SK-N-MC (cell line): Measurements from ENCODE around the gene CPT2.
A peak's percentile ranks its signal among the peaks of the same experiment; 100 is the strongest.
"Not testable (repeated sequence)": the region's sequence is repeated elsewhere in the genome, so short reads cannot be mapped to it uniquely, and the experiment has no call there.

Source experiments
- DNase-seq: peaks from one replicate; pipeline ENCODE4 v3.0.0-alpha.2; 2011; ENCODE audit warnings: low read depth, low spot score
- H3K27ac ChIP-seq: fragments of 200-600 bp; sonication (generic); 2 replicates; pipeline ENCODE4 v1.5.1; 2016; ENCODE audit warnings: mixed run types
- H3K36me3 ChIP-seq: fragments of 200-600 bp; sonication (generic); 2 replicates; pipeline ENCODE4 v1.6.1; 2017; ENCODE audit warnings: antibody characterized with exemption, low read length, mixed read lengths; ENCODE audit not compliant: insufficient read depth
- H3K4me3 ChIP-seq: fragments of 200-600 bp; sonication (generic); 2 replicates; pipeline ENCODE4 v1.5.1; 2016
- H3K9ac ChIP-seq: fragments of 200-600 bp; sonication (generic); 2 replicates; pipeline ENCODE4 v1.8.0; 2017; ENCODE audit warnings: mixed run types, mixed read lengths; ENCODE audit not compliant: insufficient read length
- H3K9me3 ChIP-seq: fragments of 200-600 bp; sonication (generic); 2 replicates; pipeline ENCODE4 v1.6.1; 2017; ENCODE audit warnings: low read depth, mild to moderate bottlenecking, antibody characterized with exemption, low read length, moderate library complexity, mixed read lengths
- EZH2 ChIP-seq: fragments of 200-600 bp; sonication (generic); IDR thresholded peaks from one replicate; pipeline ENCODE4 v1.6.1; 2017; ENCODE audit warnings: antibody characterized with exemption
- FOXP2 ChIP-seq: optimal IDR thresholded peaks from 2 replicates; pipeline ENCODE3; 2011; ENCODE audit warnings: mild to moderate bottlenecking, moderate library complexity; ENCODE audit not compliant: insufficient read depth; ENCODE audit errors: extremely low read length, control extremely low read depth
- POLR2AphosphoS5 ChIP-seq: IDR thresholded peaks from 2 replicates; pipeline ENCODE4 v1.6.1; 2012; ENCODE audit warnings: mild to moderate bottlenecking, low read depth, low read length, borderline replicate concordance

CPT2 gene

GRCh38 chr1:53203466-53203865, 6.8 kb downstream of the CPT2 start:
- peaks cover 58% of the 10 kb centered on the region for H3K36me3 ChIP-seq
- TF ChIP-seq EZH2 (no peak), FOXP2 (no peak), POLR2AphosphoS5 (no peak)

GRCh38 chr1:53205496-53205895, 8.9 kb downstream of the CPT2 start:
- H3K9me3 ChIP-seq, H3K9ac ChIP-seq, H3K27ac ChIP-seq, H3K4me3 ChIP-seq, DNase-seq: not testable (repeated sequence)
- H3K36me3 ChIP-seq: peaks cover 70% of the 10 kb centered on the region

More at GRCh38 chr1:53203466-53203865, 6.8 kb downstream of the CPT2 start:
- no peak overlapping the region for H3K4me3 ChIP-seq
- H3K9me3 ChIP-seq: no peaks in the 10 kb centered on the region
- H3K9ac ChIP-seq: no peak overlapping the region
- no peak for DNase-seq
- H3K27ac ChIP-seq: no peak overlapping the region

GRCh38 chr1:53206083-53206685, 9.6 kb downstream of the CPT2 start:
- H3K4me3 ChIP-seq: not testable (repeated sequence)
- H3K36me3 ChIP-seq: peaks cover 77% of the 10 kb centered on the region

GRCh38 chr1:53206735-53207379, 10.2 kb downstream of the CPT2 start:
- H3K36me3 ChIP-seq: peaks cover 79% of the 10 kb centered on the region
- DNase-seq: no peak
- H3K27ac ChIP-seq: no peak overlapping the region
- no peak overlapping the region for H3K9ac ChIP-seq
- H3K4me3 ChIP-seq: no peak overlapping the region
- TF ChIP-seq EZH2 (no peak), FOXP2 (no peak), POLR2AphosphoS5 (no peak)
- H3K9me3 ChIP-seq: no peaks in the 10 kb centered on the region

More at GRCh38 chr1:53206083-53206685, 9.6 kb downstream of the CPT2 start:
- not testable (repeated sequence) for H3K27ac ChIP-seq, DNase-seq, H3K9me3 ChIP-seq, H3K9ac ChIP-seq

GRCh38 chr1:53207726-53208125, 11.1 kb downstream of the CPT2 start:
- no peak for DNase-seq
- peaks cover 80% of the 10 kb centered on the region for H3K36me3 ChIP-seq
- no peak overlapping the region for H3K27ac ChIP-seq
- TF ChIP-seq EZH2 (no peak), FOXP2 (no peak), POLR2AphosphoS5 (no peak)
- no peaks in the 10 kb centered on the region for H3K9me3 ChIP-seq
- no peak overlapping the region for H3K9ac ChIP-seq
- no peak overlapping the region for H3K4me3 ChIP-seq

GRCh38 chr1:53210352-53210751, 13.7 kb downstream of the CPT2 start:
- Histone ChIP-seq H3K9ac (no peak overlapping the region), H3K4me3 (no peak overlapping the region), H3K36me3 (peaks cover 70% of the 10 kb centered on the region), H3K9me3 (no peaks in the 10 kb centered on the region), H3K27ac (no peak overlapping the region)
- TF ChIP-seq EZH2 (no peak), FOXP2 (no peak), POLR2AphosphoS5 (no peak)
- no peak for DNase-seq

- Histone ChIP-seq H3K4me3 (no peak overlapping the region), H3K36me3 (peaks cover 70% of the 10 kb centered on the region), H3K27ac (no peak overlapping the region), H3K9me3 (no peaks in the 10 kb centered on the region), H3K9ac (no peak overlapping the region)
- no peak for DNase-seq
- TF ChIP-seq EZH2 (no peak), POLR2AphosphoS5 (no peak), FOXP2 (no peak)
These were observed 14.3 kb downstream of the CPT2 start for GRCh38 chr1:53210954-53211353.

GRCh38 chr1:53214376-53214940, 17.8 kb downstream of the CPT2 start:
- no peak overlapping the region for H3K4me3 ChIP-seq
- H3K9ac ChIP-seq: no peak overlapping the region
- DNase-seq: no peak
- TF ChIP-seq FOXP2 (no peak), POLR2AphosphoS5 (no peak), EZH2 (no peak)
- H3K27ac ChIP-seq: no peak overlapping the region
- no peaks in the 10 kb centered on the region for H3K9me3 ChIP-seq
- H3K36me3 ChIP-seq: peaks cover 51% of the 10 kb centered on the region

- H3K36me3 ChIP-seq: peaks cover 25% of the 10 kb centered on the region
- H3K4me3 ChIP-seq: no peak overlapping the region
- no peak overlapping the region for H3K9ac ChIP-seq
- TF ChIP-seq EZH2: no peak
- no peak for TF ChIP-seq POLR2AphosphoS5
- TF ChIP-seq FOXP2: no peak
- no peaks in the 10 kb centered on the region for H3K9me3 ChIP-seq
- no peak for DNase-seq
- H3K27ac ChIP-seq: no peak overlapping the region
These were observed 21.6 kb downstream of the CPT2 start for GRCh38 chr1:53218201-53218600.

- 0 out of 2 replicates have a peak overlapping the region, but pooled peaks have one; percentile 26 for H3K27ac ChIP-seq
- H3K36me3 ChIP-seq: peaks cover 12% of the 10 kb centered on the region; the same call in 1 of the 2 replicates
- TF ChIP-seq EZH2 (no peak), POLR2AphosphoS5 (no peak), FOXP2 (no peak)
- peak overlapping the region; percentile 95 for H3K4me3 ChIP-seq
- no peak for DNase-seq
- H3K9me3 ChIP-seq: no peaks in the 10 kb centered on the region
- peak overlapping the region; percentile 92 for H3K9ac ChIP-seq
These were observed 23.1 kb downstream of the CPT2 start for GRCh38 chr1:53219711-53220110.
